Loucy (cell line): ENCODE results near the gene PHACTR1.

Experiments used
- H2AFZ ChIP-seq: fragments of 200-600 bp; sonication (generic); 2 replicates; pipeline ENCODE4 v1.6.0; 2016; ENCODE audit warnings: antibody characterized with exemption, mild to moderate bottlenecking, low read length, moderate library complexity
- H3F3A ChIP-seq: fragments of 200-600 bp; 2 replicates; pipeline ENCODE4 v1.6.0; 2016; ENCODE audit warnings: antibody characterized with exemption, low read depth, mild to moderate bottlenecking
- H3K27me3 ChIP-seq: fragments of 200-600 bp; sonication (generic); 2 replicates; pipeline ENCODE4 v1.6.1; 2014; ENCODE audit warnings: low read length, mild to moderate bottlenecking; ENCODE audit not compliant: insufficient read depth, poor library complexity, severe bottlenecking
- H3K36me3 ChIP-seq: fragments of 200-600 bp; sonication (generic); 2 replicates; pipeline ENCODE4 v1.6.1; 2016; ENCODE audit warnings: low read length; ENCODE audit not compliant: insufficient read depth
- H3K4me1 ChIP-seq: fragments of 200-600 bp; sonication (generic); 2 replicates; pipeline ENCODE4 v1.5.1; 2014; ENCODE audit warnings: low read length, mild to moderate bottlenecking; ENCODE audit not compliant: insufficient read depth, poor library complexity, severe bottlenecking
- H3K4me2 ChIP-seq: fragments of 200-600 bp; sonication (generic); 2 replicates; pipeline ENCODE4 v1.6.0; 2014; ENCODE audit warnings: antibody characterized with exemption, low read length, low read depth, mild to moderate bottlenecking; ENCODE audit not compliant: poor library complexity, severe bottlenecking
- H3K4me3 ChIP-seq: fragments of 200-600 bp; sonication (generic); 2 replicates; pipeline ENCODE4 v1.5.1; 2014; ENCODE audit warnings: low read length, mild to moderate bottlenecking, mixed read lengths; ENCODE audit not compliant: poor library complexity, severe bottlenecking
- H3K79me2 ChIP-seq: fragments of 200-600 bp; sonication (generic); 2 replicates; pipeline ENCODE4 v1.6.1; 2014; ENCODE audit warnings: low read length; ENCODE audit not compliant: insufficient read depth
- H3K9ac ChIP-seq: fragments of 200-600 bp; sonication (generic); 2 replicates; pipeline ENCODE4 v1.6.0; 2014; ENCODE audit warnings: mild to moderate bottlenecking, low read depth, low read length, moderate library complexity; ENCODE audit not compliant: poor library complexity, severe bottlenecking
- H3K9me2 ChIP-seq: fragments of 200-600 bp; sonication (generic); replicated peaks from 2 replicates; pipeline ENCODE4 v1.6.1; 2016; ENCODE audit warnings: low read depth, low read length, mixed read lengths
- H3K9me3 ChIP-seq: fragments of 200-600 bp; sonication (generic); 2 replicates; pipeline ENCODE4 v1.6.1; 2014; ENCODE audit warnings: mild to moderate bottlenecking, antibody characterized with exemption, low read length, low read depth; ENCODE audit not compliant: insufficient read depth
- H4K20me1 ChIP-seq: fragments of 200-600 bp; sonication (generic); 2 replicates; pipeline ENCODE4 v1.6.0; 2014; ENCODE audit warnings: antibody characterized with exemption, low read length, mild to moderate bottlenecking; ENCODE audit not compliant: insufficient read depth, poor library complexity, severe bottlenecking
- EZH2phosphoT487 ChIP-seq: fragments of 200-600 bp; IDR thresholded peaks from 2 replicates; pipeline ENCODE4 v1.6.1; 2018; ENCODE audit warnings: antibody characterized with exemption, mild to moderate bottlenecking, moderate library complexity, borderline replicate concordance
- TF ChIP-seq, protein P1 (sequence below): fragments of 200-600 bp; sonication (generic); conservative IDR thresholded peaks from 2 replicates; pipeline ENCODE4 v1.5.1; 2014; ENCODE audit warnings: mild to moderate bottlenecking, antibody characterized with exemption, low read length

PHACTR1 gene

DNA sequence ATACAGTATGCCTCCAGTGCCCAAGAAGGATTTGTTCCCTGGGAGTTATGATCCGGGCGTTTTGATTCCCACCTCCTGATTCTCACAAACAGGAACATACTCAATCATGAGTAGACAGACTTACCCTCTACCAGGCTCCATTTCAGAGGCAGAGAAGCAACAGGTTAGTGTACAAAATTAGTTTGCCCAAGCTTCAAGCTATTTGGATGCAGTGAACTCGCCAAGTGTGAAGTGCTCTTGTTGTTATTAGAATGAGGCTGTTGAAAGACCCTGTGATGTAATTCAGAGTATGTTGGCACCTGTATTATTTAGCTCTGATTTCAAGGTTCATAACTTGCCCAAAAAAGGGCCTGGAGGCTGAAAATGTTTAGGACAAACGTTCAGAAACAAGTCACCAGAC, 247.0 kb downstream of the PHACTR1 start:
- H3K9me3 ChIP-seq, result no peaks in the 10 kb centered on the region
- H3K4me2 ChIP-seq, result no peak overlapping the region
- no peak overlapping the region for H3K4me3 ChIP-seq
- no peaks in the 10 kb centered on the region for H3F3A ChIP-seq
- no peaks in the 10 kb centered on the region for H4K20me1 ChIP-seq
- peaks cover 18% of the 10 kb centered on the region for H3K4me1 ChIP-seq
- H3K79me2 ChIP-seq, result no peaks in the 10 kb centered on the region
- H2AFZ ChIP-seq, result peak overlapping the region; percentile 68; the same call in 1 of the 2 replicates
- H3K9me2 ChIP-seq, result no peaks in the 10 kb centered on the region
- no peaks in the 10 kb centered on the region for H3K36me3 ChIP-seq
- TF ChIP-seq, protein P1, sequence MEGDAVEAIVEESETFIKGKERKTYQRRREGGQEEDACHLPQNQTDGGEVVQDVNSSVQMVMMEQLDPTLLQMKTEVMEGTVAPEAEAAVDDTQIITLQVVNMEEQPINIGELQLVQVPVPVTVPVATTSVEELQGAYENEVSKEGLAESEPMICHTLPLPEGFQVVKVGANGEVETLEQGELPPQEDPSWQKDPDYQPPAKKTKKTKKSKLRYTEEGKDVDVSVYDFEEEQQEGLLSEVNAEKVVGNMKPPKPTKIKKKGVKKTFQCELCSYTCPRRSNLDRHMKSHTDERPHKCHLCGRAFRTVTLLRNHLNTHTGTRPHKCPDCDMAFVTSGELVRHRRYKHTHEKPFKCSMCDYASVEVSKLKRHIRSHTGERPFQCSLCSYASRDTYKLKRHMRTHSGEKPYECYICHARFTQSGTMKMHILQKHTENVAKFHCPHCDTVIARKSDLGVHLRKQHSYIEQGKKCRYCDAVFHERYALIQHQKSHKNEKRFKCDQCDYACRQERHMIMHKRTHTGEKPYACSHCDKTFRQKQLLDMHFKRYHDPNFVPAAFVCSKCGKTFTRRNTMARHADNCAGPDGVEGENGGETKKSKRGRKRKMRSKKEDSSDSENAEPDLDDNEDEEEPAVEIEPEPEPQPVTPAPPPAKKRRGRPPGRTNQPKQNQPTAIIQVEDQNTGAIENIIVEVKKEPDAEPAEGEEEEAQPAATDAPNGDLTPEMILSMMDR, result no peak
- no peak for TF ChIP-seq EZH2phosphoT487
- H3K27me3 ChIP-seq, result no peaks in the 10 kb centered on the region
- H3K9ac ChIP-seq, result peak overlapping the region; percentile 1

DNA sequence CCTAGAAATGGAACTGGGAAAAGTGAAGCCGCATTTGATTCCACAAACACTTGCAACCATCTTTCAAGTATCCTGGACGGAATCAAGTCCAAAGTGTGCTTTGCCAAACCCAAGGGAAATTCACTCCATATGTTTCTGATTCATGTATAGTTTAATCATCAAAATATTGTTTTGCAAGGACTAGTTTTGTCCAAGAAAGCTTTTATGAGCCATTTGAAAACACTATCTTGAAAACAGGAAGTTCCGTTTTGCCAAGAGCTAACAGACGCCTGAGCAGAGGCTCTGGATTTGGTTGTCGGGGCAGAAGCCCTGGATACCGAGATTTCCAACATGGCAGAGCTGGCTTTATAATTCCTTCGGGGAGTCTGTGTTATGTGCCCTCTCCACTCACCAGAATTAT, 251.1 kb downstream of the PHACTR1 start:
- Histone ChIP-seq H3K27me3 (no peaks in the 10 kb centered on the region), H3K4me1 (peaks cover 11% of the 10 kb centered on the region), H3F3A (no peaks in the 10 kb centered on the region), H3K9me2 (no peaks in the 10 kb centered on the region), H3K36me3 (no peaks in the 10 kb centered on the region), H3K9me3 (no peaks in the 10 kb centered on the region), H2AFZ (no peak overlapping the region), H3K4me3 (no peak overlapping the region), H3K9ac (no peak overlapping the region), H4K20me1 (no peaks in the 10 kb centered on the region), H3K4me2 (no peak overlapping the region), H3K79me2 (no peaks in the 10 kb centered on the region)
- no peak for TF ChIP-seq EZH2phosphoT487
- TF ChIP-seq, protein P1, result no peak

DNA sequence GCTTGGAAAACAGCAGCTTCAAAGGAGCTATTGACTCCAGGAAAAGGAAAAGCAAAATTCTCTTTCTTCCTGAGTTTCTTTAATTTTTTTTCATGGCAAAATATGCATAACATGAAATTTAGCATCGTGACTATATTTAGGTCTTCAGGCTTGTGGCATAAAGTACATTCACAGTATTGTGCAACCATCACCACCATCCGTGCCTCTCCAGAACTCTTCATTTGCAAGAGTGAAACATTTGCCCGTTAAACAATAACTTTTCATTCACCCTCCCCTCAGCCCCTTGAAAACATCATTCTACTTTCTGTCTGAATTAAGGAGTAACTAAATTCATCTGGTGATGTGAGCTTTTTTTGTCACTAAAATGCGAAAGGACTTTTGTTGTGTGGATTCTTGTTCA, 251.7 kb downstream of the PHACTR1 start:
- no peak overlapping the region for H3K9ac ChIP-seq
- no peaks in the 10 kb centered on the region for H3F3A ChIP-seq
- no peak overlapping the region for H3K4me2 ChIP-seq
- no peak overlapping the region for H2AFZ ChIP-seq
- no peaks in the 10 kb centered on the region for H3K27me3 ChIP-seq
- H3K4me1 ChIP-seq, result peaks cover 5% of the 10 kb centered on the region
- no peaks in the 10 kb centered on the region for H3K9me2 ChIP-seq
- H3K79me2 ChIP-seq, result no peaks in the 10 kb centered on the region
- H3K36me3 ChIP-seq, result no peaks in the 10 kb centered on the region
- TF ChIP-seq, protein P1, result no peak
- TF ChIP-seq EZH2phosphoT487, result no peak
- no peak overlapping the region for H3K4me3 ChIP-seq
- H4K20me1 ChIP-seq, result no peaks in the 10 kb centered on the region
- no peaks in the 10 kb centered on the region for H3K9me3 ChIP-seq
